Cardiac muscle cell (in vitro differentiated cells and primary cell): ENCODE results near the gene ZNF292. TPM values are rescaled to one million over a fixed set of nuclear protein-coding genes. Genes with fewer than 3 reads are reported as not detected.
"Not testable (repeated sequence)": the region's sequence is repeated elsewhere in the genome, so short reads cannot be mapped to it uniquely, and the experiment has no call there.

Experiments used
- DNase-seq, 2 donors: peaks; one replicate each; pipeline versions ENCODE4 v3.0.0 to v3.0.0-alpha.2; 2010 to 2017; ENCODE audit warnings: low read depth in 1 of 2, low spot score in 1 of 2
- H3K27ac ChIP-seq: fragments of 200-600 bp; sonication (generic); 2 replicates; pipeline ENCODE4 v1.5.1; 2016
- H3K27me3 ChIP-seq: fragments of 200-600 bp; sonication (generic); 2 replicates; pipeline ENCODE4 v1.6.0; 2016; ENCODE audit warnings: control low read depth
- H3K36me3 ChIP-seq: fragments of 200-600 bp; sonication (generic); 2 replicates; pipeline ENCODE4 v1.5.1; 2016; ENCODE audit warnings: control low read depth
- H3K4me1 ChIP-seq: fragments of 200-600 bp; sonication (generic); 2 replicates; pipeline ENCODE4 v1.8.1; 2017; ENCODE audit warnings: low read depth, mild to moderate bottlenecking, mixed run types
- H3K4me3 ChIP-seq: fragments of 200-600 bp; sonication (generic); 2 replicates; pipeline ENCODE4 v1.5.1; 2016; ENCODE audit warnings: mild to moderate bottlenecking
- H3K9me3 ChIP-seq: fragments of 200-600 bp; sonication (generic); 2 replicates; pipeline ENCODE4 v1.5.1; 2017; ENCODE audit warnings: low read depth, mild to moderate bottlenecking, control low read depth
- CTCF ChIP-seq: IDR thresholded peaks from 2 replicates; pipeline ENCODE4 v1.5.1; 2012; ENCODE audit warnings: low read depth, mild to moderate bottlenecking, low read length
- polyA plus RNA-seq: library from polyadenylated mRNA; unstranded; fragments of >200 nt; fragmentation: Nextera tagmentation; extraction: Ambion mirVana; gene quantifications from 2 replicates; pipeline ENCODE4 v1.2.1, GENCODE V29; 2016
- total RNA-seq: library from RNA; depleted of rRNA; stranded (reverse); fragments of >200 nt; gene quantifications from 2 replicates; pipeline ENCODE4 v1.2.3, GENCODE V29; 2016

The ZNF292 gene
- total and polyA plus RNA-seq, 2 experiments from 2014 or later = 48.7 to 50.4 TPM

DNA sequence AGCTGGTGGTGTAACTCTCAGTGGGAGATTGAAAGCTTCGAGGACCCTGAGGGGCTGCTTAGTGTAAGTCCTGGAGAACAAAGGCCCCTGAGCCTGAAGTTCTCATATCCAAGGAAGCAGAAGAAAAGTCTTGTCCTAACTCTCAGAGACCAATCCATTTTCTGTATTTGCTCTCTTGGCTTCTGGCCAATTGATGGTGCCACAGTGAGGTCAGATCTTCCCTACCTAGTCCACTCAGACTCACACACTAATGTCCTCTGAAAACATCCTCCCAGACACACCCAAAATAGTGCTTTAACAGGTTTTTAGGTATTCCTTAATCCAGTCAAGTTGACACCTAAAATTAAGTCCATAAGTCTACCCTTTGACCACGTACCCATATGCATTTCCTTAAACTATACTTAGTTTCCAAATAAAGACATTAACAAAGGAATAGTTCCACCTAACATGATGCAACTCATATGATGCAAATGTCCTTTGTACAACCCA, 29.4 kb downstream of the ZNF292 start:
- Histone ChIP-seq H3K27me3 (no peaks in the 10 kb centered on the region), H3K36me3 (no peaks in the 10 kb centered on the region), H3K9me3 (no peaks in the 10 kb centered on the region), H3K4me1 (no peaks in the 10 kb centered on the region), H3K4me3 (no peak overlapping the region), H3K27ac (no peak overlapping the region)
- no peak for DNase-seq
- no peak for TF ChIP-seq CTCF

GRCh38 chr6:87196275-87196842, 41.0 kb downstream of the ZNF292 start:
- Histone ChIP-seq H3K27ac (peak overlapping the region; percentile 58), H3K36me3 (no peaks in the 10 kb centered on the region), H3K27me3 (no peaks in the 10 kb centered on the region), H3K4me3 (no peak overlapping the region), H3K9me3 (no peaks in the 10 kb centered on the region), H3K4me1 (peaks cover 5% of the 10 kb centered on the region)
- no peak for TF ChIP-seq CTCF
- no peak for DNase-seq

DNA sequence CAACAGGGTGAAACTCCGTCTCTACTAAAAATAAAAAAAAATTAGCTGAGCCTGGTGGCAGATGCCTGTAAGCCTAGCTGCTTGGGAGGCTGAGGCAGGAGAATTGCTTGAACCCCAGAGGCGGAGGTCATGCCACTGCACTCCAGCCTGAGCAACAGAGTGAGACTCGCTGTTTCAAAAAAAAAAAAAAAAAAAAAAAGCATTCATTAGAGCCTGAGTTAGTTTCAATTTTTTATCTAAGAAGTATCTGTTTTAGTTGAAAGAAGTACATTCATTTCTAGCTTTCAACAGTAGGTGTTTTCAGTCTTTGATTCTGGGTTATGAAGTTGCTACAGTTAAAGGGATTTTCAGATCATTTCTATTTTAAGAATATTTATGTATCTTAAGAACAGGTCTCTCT, 42.2 kb downstream of the ZNF292 start:
- Histone ChIP-seq H3K4me1 (peaks cover 10% of the 10 kb centered on the region), H3K9me3 (no peaks in the 10 kb centered on the region), H3K27ac (no peak overlapping the region), H3K4me3 (no peak overlapping the region), H3K27me3 (no peaks in the 10 kb centered on the region), H3K36me3 (no peaks in the 10 kb centered on the region)
- DNase-seq = no peak
- no peak for TF ChIP-seq CTCF

DNA sequence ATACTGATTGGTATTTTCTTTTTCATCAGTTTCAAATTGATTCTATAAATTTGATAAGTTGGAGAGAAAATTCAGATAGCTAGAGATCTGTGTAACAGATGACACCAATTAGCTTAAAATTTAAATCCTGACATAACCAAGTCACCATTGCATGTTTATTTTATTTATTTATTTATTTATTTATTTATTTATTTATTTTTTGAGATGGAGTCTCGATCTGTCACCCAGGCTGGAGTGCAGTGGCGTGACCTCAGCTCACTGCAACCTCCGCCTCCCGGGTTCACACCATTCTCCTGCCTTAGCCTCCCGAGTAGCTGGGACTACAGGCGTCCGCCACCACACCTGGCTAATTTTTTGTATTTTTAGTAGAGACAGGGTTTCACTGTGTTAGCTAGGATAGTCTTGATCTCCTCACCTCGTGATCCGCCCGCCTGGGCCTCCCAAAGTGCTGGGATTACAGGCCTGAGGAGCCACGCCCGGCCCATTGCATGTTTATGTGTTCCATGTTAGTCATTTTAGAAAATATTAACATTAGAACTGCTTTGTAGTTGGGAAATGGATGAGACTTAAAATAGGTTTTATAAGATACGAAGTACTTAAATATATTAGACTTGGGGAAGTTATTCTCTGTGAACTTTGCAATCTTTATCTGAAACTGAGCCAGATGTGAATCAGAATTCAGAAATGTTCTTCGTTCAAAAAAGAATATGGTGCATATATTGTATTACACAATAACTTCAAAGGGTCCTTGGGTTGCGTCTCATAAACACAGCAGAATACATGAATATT, 42.9 kb downstream of the ZNF292 start:
- not testable (repeated sequence) for H3K4me3 ChIP-seq, H3K27ac ChIP-seq

GRCh38 chr6:87199787-87200186, 44.4 kb downstream of the ZNF292 start:
- no peaks in the 10 kb centered on the region for H3K9me3 ChIP-seq
- no peak for DNase-seq
- H3K36me3 ChIP-seq = no peaks in the 10 kb centered on the region
- no peak for TF ChIP-seq CTCF
- H3K4me1 ChIP-seq = peaks cover 12% of the 10 kb centered on the region
- H3K27me3 ChIP-seq = no peaks in the 10 kb centered on the region
- H3K4me3 ChIP-seq = no peak overlapping the region
- H3K27ac ChIP-seq = peak overlapping the region; percentile 26

More for the DNA sequence above, 42.9 kb downstream of the ZNF292 start:
- peaks cover 12% of the 10 kb centered on the region for H3K4me1 ChIP-seq
- DNase-seq = peak in 1 of 2 donors; percentile 46
- H3K36me3 ChIP-seq, H3K27me3 ChIP-seq, H3K9me3 ChIP-seq: not testable (repeated sequence)
